Thyroid gland (tissue), 4 donors: ENCODE measurements around the gene PHLDB3. TPM values are rescaled to one million over a fixed set of nuclear protein-coding genes. Genes with fewer than 3 reads are reported as not detected.
"Not testable (repeated sequence)": the region's sequence is repeated elsewhere in the genome, so short reads cannot be mapped to it uniquely, and the experiment has no call there.

Experiments used
- DNase-seq, 2 donors: peaks; one replicate each; pipeline ENCODE4 v3.0.0-alpha.2; 2019
- H3K27ac ChIP-seq, 3 donors: fragments of 200-600 bp; sonication (generic); 1 replicate in 2 of 3; 2 replicates in 1 of 3; pipeline ENCODE4 v1.5.1; 2016 to 2019; ENCODE audit warnings: mild to moderate bottlenecking in 1 of 3, moderate library complexity in 1 of 3
- H3K27me3 ChIP-seq: fragments of 200-600 bp; sonication (generic); one replicate; pipeline ENCODE4 v1.5.1; 2019
- H3K36me3 ChIP-seq, 2 donors: fragments of 200-600 bp; sonication (generic); one replicate each; pipeline ENCODE4 v1.5.1; 2016 to 2019
- H3K4me1 ChIP-seq, 2 donors: fragments of 200-600 bp; sonication (generic); one replicate each; pipeline ENCODE4 v1.5.1; 2017 to 2019
- H3K4me3 ChIP-seq, 3 donors: fragments of 200-600 bp; sonication (generic); replicated peaks in 1 of 3; 1 replicate in 2 of 3; 2 replicates in 1 of 3; pipeline ENCODE4 v1.5.1; 2016; ENCODE audit warnings: mild to moderate bottlenecking in 1 of 3
- H3K9me3 ChIP-seq: fragments of 200-600 bp; sonication (generic); one replicate; pipeline ENCODE4 v1.5.1; 2017
- POLR2A ChIP-seq, 2 donors: fragments of 450-650 bp; IDR thresholded peaks; one replicate each; pipeline ENCODE4 v1.6.1; 2017; ENCODE audit warnings: antibody characterized with exemption in 2 of 2, mild to moderate bottlenecking in 2 of 2, moderate library complexity in 1 of 2
- WGBS, 2 donors: methylation state at CpG; one replicate each; pipeline ENCODE4 v1.1.5; 2017; 5-methylcytosine and 5-hydroxymethylcytosine counted together
- intact Hi-C: fragments of 100-400 bp; cut with DNase I; formaldehyde crosslinking; loops from one replicate; pipeline ENCODE4 v1.15.1; 2023
- total RNA-seq, 4 donors: library from RNA; depleted of rRNA; stranded (reverse); fragments of >200 nt; gene quantifications; one replicate each; pipeline ENCODE4 v1.2.3, GENCODE V29; 2016
- TF ChIP-seq, protein P1 (sequence below), 6 experiments: fragments of 200-600 bp in 3 of 6; fragments of 450-650 bp in 3 of 6; sonication (generic) in 3 of 6; IDR thresholded peaks; one replicate each; pipeline ENCODE4 v1.5.1; 2016 to 2019; ENCODE audit warnings: antibody characterized with exemption in 6 of 6, mild to moderate bottlenecking in 2 of 6, inconsistent platforms in 1 of 6, moderate library complexity in 1 of 6

PHLDB3 gene
- total RNA-seq, 4 donors from 2014 or later: 4.4 to 19.6 (median 7.4) TPM

DNA sequence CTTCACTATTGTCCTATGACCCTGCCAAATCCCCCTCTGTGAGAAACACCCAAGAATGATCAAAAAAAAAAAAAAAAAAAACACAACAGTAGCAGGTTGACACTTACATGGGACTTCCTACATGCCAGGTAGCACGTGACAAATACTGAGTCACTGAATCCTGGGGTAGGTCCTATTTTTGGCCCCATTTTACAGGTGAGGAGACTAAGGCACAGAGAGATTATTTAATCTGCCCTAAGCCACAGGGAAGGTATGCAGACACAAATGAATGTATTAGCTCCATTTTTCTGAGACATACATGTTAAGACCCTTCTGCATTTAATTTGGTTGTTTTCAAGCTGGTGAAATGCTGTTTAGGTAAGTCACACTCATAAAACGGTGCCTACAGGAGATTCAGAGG, 44.2 kb upstream of the PHLDB3 start:
- WGBS, 2 donors: 87 to 95% methylated on average over 2 of the region's 2 CpGs
- no peak overlapping the region for H3K4me3 ChIP-seq
- H3K4me1 ChIP-seq: no peaks in the 10 kb centered on the region
- H3K27ac ChIP-seq: no peak overlapping the region
- no peak for DNase-seq
- no peak for TF ChIP-seq POLR2A (IDR thresholded peaks at IDR 0.05)
- TF ChIP-seq, protein P1, sequence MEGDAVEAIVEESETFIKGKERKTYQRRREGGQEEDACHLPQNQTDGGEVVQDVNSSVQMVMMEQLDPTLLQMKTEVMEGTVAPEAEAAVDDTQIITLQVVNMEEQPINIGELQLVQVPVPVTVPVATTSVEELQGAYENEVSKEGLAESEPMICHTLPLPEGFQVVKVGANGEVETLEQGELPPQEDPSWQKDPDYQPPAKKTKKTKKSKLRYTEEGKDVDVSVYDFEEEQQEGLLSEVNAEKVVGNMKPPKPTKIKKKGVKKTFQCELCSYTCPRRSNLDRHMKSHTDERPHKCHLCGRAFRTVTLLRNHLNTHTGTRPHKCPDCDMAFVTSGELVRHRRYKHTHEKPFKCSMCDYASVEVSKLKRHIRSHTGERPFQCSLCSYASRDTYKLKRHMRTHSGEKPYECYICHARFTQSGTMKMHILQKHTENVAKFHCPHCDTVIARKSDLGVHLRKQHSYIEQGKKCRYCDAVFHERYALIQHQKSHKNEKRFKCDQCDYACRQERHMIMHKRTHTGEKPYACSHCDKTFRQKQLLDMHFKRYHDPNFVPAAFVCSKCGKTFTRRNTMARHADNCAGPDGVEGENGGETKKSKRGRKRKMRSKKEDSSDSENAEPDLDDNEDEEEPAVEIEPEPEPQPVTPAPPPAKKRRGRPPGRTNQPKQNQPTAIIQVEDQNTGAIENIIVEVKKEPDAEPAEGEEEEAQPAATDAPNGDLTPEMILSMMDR (IDR thresholded peaks at IDR 0.05): no peak
- intact Hi-C loops: no loop called here
- H3K27me3 ChIP-seq: no peaks in the 10 kb centered on the region
- H3K9me3 ChIP-seq: no peaks in the 10 kb centered on the region
- H3K36me3 ChIP-seq: peaks cover 32 to 37% of the 10 kb centered on the region in 2 donors

GRCh38 chr19:43547926-43548325, 43.4 kb upstream of the PHLDB3 start:
- H3K4me3 ChIP-seq, H3K4me1 ChIP-seq, DNase-seq, H3K27me3 ChIP-seq, H3K27ac ChIP-seq, intact Hi-C loops, H3K9me3 ChIP-seq: not testable (repeated sequence)
- peaks cover 35 to 45% of the 10 kb centered on the region in 2 donors for H3K36me3 ChIP-seq
- WGBS, 2 donors: 86% methylated on average over 5 of the region's 24 CpGs; no CpG with 5 or more reads in 1 of the 2 donors

DNA sequence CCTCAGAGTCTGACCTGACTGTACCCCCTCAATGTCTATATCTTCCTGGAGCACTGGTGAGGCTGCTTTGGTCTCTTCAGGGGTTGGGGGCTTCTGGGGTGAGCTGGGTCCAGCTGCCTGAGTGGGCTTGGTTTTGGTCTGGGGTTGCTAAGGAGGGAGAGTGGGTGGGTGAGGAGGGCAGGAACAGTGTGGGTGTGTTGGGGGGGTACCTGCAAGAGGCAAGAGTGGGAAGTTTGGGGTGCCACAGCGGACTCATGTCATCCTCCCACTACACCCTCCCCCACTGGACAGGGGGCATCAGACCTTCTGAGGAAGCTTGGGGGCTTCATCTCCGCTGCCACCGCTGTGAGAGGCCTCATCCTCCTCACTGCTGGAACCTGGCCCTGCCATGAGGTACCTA, 42.0 kb upstream of the PHLDB3 start:
- H3K27me3 ChIP-seq: no peaks in the 10 kb centered on the region
- H3K4me3 ChIP-seq: no peak overlapping the region
- no peaks in the 10 kb centered on the region for H3K9me3 ChIP-seq
- intact Hi-C loops: no loop called here
- peaks cover 31 to 51% of the 10 kb centered on the region in 2 donors for H3K36me3 ChIP-seq
- whole genome bisulfite sequencing, 2 donors: 88 to 100% methylated on average over 2 to 3 of the region's 3 CpGs
- H3K27ac ChIP-seq: no peak overlapping the region
- no peak for DNase-seq
- TF ChIP-seq, protein P1 (IDR thresholded peaks at IDR 0.05): no peak
- TF ChIP-seq POLR2A (IDR thresholded peaks at IDR 0.05): no peak
- H3K4me1 ChIP-seq: no peaks in the 10 kb centered on the region

DNA sequence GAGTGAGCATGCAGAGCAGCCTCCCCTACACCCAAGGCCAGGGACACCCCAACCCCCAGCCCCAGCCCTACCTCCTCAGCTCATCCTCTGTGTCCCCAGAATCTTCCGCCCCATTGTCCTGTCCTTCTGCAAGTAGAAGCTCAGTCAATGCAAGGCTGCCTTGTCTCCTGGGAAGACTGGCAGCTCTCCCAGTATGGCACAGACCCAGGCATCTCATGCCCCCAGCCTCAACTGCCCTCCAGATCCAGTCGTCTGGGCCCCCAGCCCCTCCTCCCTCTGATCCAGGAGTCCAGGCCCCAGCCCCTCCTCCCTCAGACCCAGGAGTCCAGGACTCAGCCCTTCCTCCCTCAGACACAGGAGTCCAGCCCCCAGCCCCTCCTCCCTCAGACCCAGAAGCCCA, 41.4 kb upstream of the PHLDB3 start:
- WGBS, 2 donors: 67 to 78% methylated on average over 2 of the region's 2 CpGs

GRCh38 chr19:43545276-43545675, 40.7 kb upstream of the PHLDB3 start:
- no peaks in the 10 kb centered on the region for H3K27me3 ChIP-seq
- no peaks in the 10 kb centered on the region for H3K4me1 ChIP-seq
- no peaks in the 10 kb centered on the region for H3K9me3 ChIP-seq
- WGBS, 2 donors: 92 to 94% methylated on average over 5 of the region's 5 CpGs
- H3K4me3 ChIP-seq: no peak overlapping the region
- intact Hi-C loops: no loop called here
- H3K36me3 ChIP-seq: peaks cover 28 to 38% of the 10 kb centered on the region in 2 donors
- H3K27ac ChIP-seq: no peak overlapping the region
- TF ChIP-seq POLR2A (IDR thresholded peaks at IDR 0.05): no peak
- TF ChIP-seq, protein P1 (IDR thresholded peaks at IDR 0.05): no peak
- no peak for DNase-seq

More for the DNA sequence above, 41.4 kb upstream of the PHLDB3 start:
- no peak overlapping the region for H3K27ac ChIP-seq
- no peak for DNase-seq
- TF ChIP-seq, protein P1 (IDR thresholded peaks at IDR 0.05): no peak
- no peak for TF ChIP-seq POLR2A (IDR thresholded peaks at IDR 0.05)
- no peaks in the 10 kb centered on the region for H3K9me3 ChIP-seq
- no peaks in the 10 kb centered on the region for H3K27me3 ChIP-seq
- no peak overlapping the region for H3K4me3 ChIP-seq
- no peaks in the 10 kb centered on the region for H3K4me1 ChIP-seq
- peaks cover 28 to 45% of the 10 kb centered on the region in 2 donors for H3K36me3 ChIP-seq
- intact Hi-C loops: no loop called here

DNA sequence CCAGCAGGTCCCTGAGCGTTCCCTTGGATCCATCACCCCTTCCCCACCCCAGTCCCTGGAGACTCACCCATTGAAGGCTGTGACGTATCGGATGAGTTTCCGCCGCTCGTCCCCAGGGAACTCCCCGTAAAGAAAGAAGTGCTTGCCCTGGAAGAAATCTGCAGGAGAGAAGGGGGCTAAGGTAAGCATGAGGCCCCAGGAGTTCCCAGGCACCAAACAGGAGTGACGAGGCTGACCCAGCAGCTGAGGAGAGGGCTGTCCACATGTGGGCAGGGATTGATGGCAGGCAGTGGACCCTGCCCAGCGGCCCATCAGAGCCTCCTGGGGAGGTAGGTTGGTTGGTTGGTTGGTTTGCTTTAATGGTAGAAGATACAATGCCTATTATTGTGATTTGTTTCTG, 39.5 kb upstream of the PHLDB3 start:
- intact Hi-C loops: no loop called here
- Histone ChIP-seq H3K4me3 (no peak overlapping the region), H3K4me1 (no peaks in the 10 kb centered on the region), H3K36me3 (peaks cover 35 to 37% of the 10 kb centered on the region in 2 donors), H3K27ac (no peak overlapping the region), H3K9me3 (no peaks in the 10 kb centered on the region), H3K27me3 (no peaks in the 10 kb centered on the region)
- 97 to 98% methylated on average over 9 of the region's 9 CpGs for WGBS, 2 donors
- TF ChIP-seq, protein P1 (IDR thresholded peaks at IDR 0.05): no peak
- no peak for TF ChIP-seq POLR2A (IDR thresholded peaks at IDR 0.05)
- DNase-seq: no peak
